Activated naive CD8-positive, alpha-beta T cell treated with anti-CD3 and anti-CD28 coated beads, Interleukin-2, amount 50 U/mL, for 16 hours (primary cell): ENCODE data around the gene KCNJ15.

Experiments used
- DNase-seq: peaks from one replicate; pipeline ENCODE4 v3.0.0-alpha.2; 2020; ENCODE audit warnings: low read depth, low spot score

Gene KCNJ15

GRCh38 chr21:38354746-38355145 lies 98.0 kb downstream of the KCNJ15 start:
- DNase-seq: no peak

GRCh38 chr21:38355353-38355752 lies 98.6 kb downstream of the KCNJ15 start:
- DNase-seq: no peak

GRCh38 chr21:38355992-38356781 lies 99.4 kb downstream of the KCNJ15 start:
- DNase-seq: peak; percentile 30
